ELR (cell line): ENCODE measurements around the gene DOCK10.
"Not testable (repeated sequence)": the region's sequence is repeated elsewhere in the genome, so short reads cannot be mapped to it uniquely, and the experiment has no call there.

Experiments
- DNase-seq: peaks from one replicate; pipeline ENCODE4 v3.0.0-alpha.2; 2015; ENCODE audit warnings: low read depth

Gene DOCK10

DNA sequence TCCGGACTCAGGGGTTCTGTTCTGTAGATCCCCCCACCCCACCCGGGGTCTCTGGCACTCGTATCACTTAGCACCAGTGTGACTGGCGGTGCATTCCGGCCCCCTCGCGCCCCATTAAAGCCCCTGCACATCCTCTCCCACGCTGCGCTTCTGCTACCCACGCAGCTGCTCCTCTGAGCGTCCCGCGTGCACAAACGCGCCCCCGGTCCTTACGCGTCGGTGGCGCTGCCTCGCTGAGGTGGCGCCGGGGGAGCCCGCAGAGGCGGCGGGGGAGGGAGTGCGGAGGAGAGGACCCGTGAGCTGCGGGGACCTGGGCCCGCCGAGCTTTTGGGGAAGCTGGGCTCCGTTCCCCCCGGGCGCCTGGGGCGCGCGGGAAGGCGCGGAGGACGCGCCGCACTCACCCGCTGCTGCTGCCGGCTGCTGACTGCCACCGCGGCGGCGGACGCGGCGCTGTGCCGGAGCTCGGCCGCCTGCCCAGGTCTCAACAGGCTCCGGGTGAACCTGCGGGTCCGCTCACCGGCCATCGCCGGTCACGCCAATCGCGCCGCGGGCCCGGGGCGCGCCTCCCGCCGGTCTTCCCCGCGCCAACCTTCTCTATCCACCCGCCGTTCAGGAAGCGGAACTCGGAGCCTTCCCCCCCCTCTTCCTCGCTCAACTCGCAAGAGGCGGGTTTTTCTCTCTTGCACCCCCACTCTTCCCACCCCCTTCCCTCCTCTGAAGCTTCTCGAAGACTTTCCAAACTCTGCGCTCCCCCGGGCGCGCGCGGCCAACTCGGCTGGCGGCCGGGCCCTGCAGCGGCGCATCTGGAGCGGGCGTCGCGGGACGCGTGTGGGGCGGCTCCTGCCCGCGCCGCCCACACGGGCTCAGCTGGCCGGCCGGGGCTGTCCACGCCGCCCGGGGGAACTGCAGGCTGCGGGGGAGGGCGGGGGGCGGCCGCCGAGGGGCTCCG lies at the start of gene DOCK10:
Gene DOCK10 (minus strand): TSS at position 618 of the 949 bp plus-strand sequence. CDS start 94 bp downstream, at position 524.
- peak; percentile 68 for DNase-seq

GRCh38 chr2:225091336-225091735 lies 49.1 kb upstream of the DOCK10 start:
- peak; percentile 99 for DNase-seq

DNA sequence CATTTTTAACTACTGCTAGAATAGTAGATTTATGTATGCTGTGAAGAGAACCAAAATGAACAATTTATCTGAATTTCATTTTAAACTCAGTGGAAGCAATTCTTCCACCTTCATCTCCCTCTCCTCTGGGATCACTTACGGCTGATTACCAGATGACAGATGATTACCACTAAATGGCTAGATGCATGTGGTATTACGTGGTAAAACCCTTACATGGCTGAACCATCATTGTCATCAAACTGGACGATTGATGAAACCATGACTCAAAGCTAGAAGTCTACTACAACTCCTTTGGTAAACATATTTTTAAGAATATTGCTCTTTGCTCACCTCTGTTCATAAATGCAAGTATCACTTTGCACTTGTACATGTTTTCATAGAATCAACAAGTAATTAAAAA lies 48.5 kb upstream of the DOCK10 start:
- peak; percentile 87 for DNase-seq

- DNase-seq: no peak
Observed at GRCh38 chr2:225086915-225087314, 44.6 kb upstream of the DOCK10 start.

DNA sequence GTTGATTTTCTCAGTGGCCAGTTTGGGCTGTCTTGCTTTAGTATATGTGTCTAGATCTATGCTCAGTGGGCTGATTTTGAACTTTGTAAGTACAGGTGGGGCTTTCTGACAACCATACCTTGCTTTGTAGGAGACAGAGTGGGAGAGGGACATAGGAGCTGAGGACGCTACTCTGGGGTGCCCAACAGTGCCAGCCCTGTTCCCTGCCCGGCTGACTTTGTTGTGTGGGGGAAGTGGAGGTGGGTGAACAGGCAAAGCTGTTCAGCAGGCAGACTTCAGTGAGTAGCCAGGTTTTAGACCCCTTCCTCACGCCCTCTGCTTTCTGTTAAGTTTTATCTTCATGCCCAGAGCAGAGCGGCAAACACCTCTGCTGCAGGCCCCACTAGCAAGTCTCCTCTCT lies 44.2 kb upstream of the DOCK10 start:
- DNase-seq: no peak

GRCh38 chr2:225083276-225083675 lies 41.0 kb upstream of the DOCK10 start:
- no peak for DNase-seq

DNA sequence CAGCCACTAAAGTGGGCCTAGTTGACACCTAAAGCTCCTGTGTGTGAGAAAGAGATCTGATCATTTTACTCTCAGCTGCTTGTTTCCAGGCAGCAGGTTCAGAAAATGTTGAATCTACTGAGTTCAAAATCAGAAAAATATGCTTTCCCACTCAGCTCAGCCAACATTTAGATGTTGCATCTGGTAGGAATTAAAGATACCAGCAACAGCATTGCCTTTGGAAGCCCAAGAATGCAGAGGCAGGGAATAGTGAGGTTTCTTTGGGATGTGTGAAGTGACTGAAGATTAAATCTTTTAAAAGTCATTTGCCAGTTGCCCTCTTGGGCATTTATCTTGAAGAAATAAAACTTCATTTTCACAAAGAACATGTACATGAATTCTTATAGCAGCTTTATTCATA lies 33.9 kb upstream of the DOCK10 start:
- no peak for DNase-seq

DNA sequence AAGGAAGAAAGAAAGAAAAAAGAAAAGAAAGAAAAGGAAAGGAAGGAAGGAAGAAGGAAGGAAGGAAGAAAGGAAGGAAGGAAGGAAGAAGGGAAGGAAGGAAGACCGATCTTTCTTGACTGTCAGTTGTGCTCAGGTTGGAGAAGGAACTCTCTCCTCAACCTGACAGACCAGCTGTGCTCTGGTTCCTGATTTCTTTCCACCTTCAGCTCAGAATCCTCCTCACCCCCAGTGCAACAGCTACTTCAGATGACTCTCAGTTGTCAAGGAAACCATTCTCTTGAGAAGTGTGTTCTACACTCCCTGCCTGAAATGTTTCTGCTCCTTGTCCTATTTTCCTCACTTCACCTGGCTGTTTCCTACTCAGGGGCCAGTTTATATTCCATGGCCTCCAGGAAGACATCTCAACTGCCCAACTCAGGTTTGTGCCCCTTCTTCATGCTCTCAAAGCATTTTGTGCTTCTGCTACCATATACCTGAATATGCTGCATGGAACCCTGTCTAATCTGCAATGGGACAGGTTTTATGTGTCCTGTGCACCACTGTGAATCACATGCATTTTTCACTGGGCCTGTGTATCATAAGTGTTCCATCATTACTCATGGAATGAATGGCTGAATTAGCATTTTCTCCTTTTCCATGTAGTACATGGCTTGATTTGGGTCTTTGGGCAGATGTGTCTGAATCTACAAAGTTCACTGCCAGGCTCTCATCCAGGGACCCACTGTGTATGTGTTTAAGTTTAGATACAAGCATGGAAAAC lies 32.8 kb upstream of the DOCK10 start:
- peak; percentile 32 for DNase-seq

- no peak for DNase-seq
Observed at GRCh38 chr2:225074366-225074765, 32.1 kb upstream of the DOCK10 start.

GRCh38 chr2:225073198-225073597 lies 30.9 kb upstream of the DOCK10 start:
- no peak for DNase-seq

GRCh38 chr2:225072444-225072843 lies 30.2 kb upstream of the DOCK10 start:
- DNase-seq: no peak

- DNase-seq: no peak
Observed at GRCh38 chr2:225070811-225071210, 28.5 kb upstream of the DOCK10 start.

- no peak for DNase-seq
Observed at GRCh38 chr2:225069966-225070365, 27.7 kb upstream of the DOCK10 start.

- DNase-seq: no peak
Observed at GRCh38 chr2:225069477-225069876, 27.2 kb upstream of the DOCK10 start.

- DNase-seq: no peak
Observed at GRCh38 chr2:225065882-225066281, 23.6 kb upstream of the DOCK10 start.

GRCh38 chr2:225064928-225065327 lies 22.7 kb upstream of the DOCK10 start:
- DNase-seq: no peak

DNA sequence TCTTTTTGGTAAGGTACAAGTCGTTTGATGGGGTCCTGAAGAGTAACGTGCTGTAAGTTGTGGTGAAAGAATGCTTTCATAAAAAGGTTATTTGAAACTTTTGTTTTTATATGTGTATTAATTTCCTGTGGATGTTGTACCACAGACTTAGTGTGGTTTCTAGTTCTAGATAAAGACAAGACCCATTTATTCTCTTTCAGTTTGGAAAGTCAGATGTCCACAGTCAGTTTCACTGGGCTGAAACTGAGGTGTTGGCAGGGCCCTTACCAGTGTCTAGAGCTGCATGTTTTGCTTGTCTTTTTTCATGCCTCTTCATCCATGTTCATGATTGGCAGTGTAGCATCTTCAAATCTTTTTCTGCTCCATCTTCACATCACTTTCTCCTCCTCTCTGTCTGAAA lies 22.1 kb upstream of the DOCK10 start:
- no peak for DNase-seq

DNA sequence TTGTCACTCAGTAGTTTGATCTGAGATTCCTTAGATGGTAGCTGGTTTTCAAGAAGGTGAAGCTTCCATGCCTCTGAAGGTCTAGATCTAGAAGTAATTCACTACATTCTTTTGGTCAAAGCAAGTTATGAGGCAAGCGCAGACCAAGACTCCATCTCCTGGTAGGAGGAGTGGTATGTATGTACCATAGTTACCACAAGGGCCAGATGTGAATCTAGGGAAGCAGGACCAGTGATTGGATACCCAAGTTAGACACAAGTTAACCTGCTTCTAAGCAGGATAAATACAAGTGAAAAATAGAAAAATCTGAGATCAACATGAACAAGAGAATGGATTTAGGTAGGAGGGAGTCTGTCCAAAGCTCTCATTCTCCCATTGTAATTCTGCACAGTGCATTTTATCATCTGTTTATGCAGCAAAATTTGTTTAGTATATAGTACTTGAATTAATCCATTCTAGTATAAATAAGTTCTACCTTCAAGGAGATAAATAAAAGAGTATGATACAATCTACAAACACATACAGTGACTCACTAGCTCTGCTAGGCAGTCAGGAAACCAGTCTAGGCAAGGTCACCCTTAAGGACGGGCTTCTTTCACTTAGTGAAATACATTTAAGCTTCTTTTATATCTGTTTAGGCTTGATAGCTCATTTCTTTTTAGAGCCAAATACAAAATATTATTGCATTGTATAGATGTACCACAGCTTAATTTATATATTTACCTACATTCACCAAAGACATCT lies 14.2 kb upstream of the DOCK10 start:
- peak; percentile 71 for DNase-seq

GRCh38 chr2:225055714-225056113 lies 13.4 kb upstream of the DOCK10 start:
- no peak for DNase-seq

GRCh38 chr2:225052703-225053102 lies 10.4 kb upstream of the DOCK10 start:
- DNase-seq: no peak

GRCh38 chr2:225047502-225047901 lies 5.2 kb upstream of the DOCK10 start:
- not testable (repeated sequence) for DNase-seq

DNA sequence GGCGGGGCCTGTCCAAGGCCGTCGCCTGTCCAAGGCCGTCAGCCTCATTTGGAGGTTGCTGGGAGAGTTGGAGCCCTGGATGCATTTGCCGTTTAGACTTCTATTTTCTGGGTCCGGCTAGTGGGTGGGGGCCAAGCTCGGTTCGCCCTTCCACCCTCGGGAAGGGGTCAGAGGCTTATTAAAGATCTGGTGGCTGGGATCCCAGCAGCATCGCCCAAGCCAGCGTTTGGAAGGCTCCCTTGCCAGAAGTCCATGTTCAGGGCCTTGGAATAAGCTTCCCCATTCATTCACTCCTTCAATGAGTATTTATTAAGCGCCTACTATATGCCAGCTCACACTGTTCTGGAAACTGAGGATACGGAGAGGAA lies 516 bp upstream of the DOCK10 start:
- no peak for DNase-seq
